Nephron (organoid): ENCODE data around the gene WDR26.

Experiments
- H3K27ac Mint-ChIP-seq, 3 experiments: 2 replicates each; pipeline ENCODE4 v1.8.0; 2020; ENCODE audit warnings: mixed read lengths in 3 of 3, mild to moderate bottlenecking in 2 of 3, moderate library complexity in 1 of 3
- H3K27me3 Mint-ChIP-seq: 2 replicates; pipeline ENCODE4 v1.8.0; 2021; ENCODE audit warnings: low read depth, mild to moderate bottlenecking, moderate library complexity, mixed read lengths
- H3K36me3 Mint-ChIP-seq: 2 replicates; pipeline ENCODE4 v1.8.0; 2020; ENCODE audit warnings: low read depth, mixed read lengths
- H3K4me1 Mint-ChIP-seq: 2 replicates; pipeline ENCODE4 v1.8.0; 2020; ENCODE audit warnings: mixed read lengths
- H3K4me3 Mint-ChIP-seq, 3 experiments: 2 replicates each; pipeline ENCODE4 v1.8.0; 2020; ENCODE audit warnings: mild to moderate bottlenecking in 3 of 3, mixed read lengths in 3 of 3, moderate library complexity in 2 of 3
- H3K9me3 Mint-ChIP-seq: 2 replicates; pipeline ENCODE4 v1.8.0; 2020; ENCODE audit warnings: mixed read lengths
- CTCF ChIP-seq, 3 experiments: fragments of 200-600 bp; sonication (generic); IDR thresholded peaks; one replicate each; pipeline ENCODE4 v1.5.0; 2021; ENCODE audit warnings: antibody characterized with exemption in 3 of 3; ENCODE audit not compliant: unreplicated experiment in 3 of 3

Gene WDR26

GRCh38 chr1:224408294-224408590 is 26.4 kb downstream of the WDR26 start:
- H3K27me3 Mint-ChIP-seq = no peaks in the 10 kb centered on the region
- no peak overlapping the region for H3K27ac Mint-ChIP-seq
- peaks cover 73% of the 10 kb centered on the region for H3K36me3 Mint-ChIP-seq
- no peak overlapping the region for H3K4me3 Mint-ChIP-seq
- TF ChIP-seq CTCF (IDR thresholded peaks at IDR 0.05; ENCODE audit: unreplicated experiment in 3 of 3) = no peak
- H3K4me1 Mint-ChIP-seq = no peaks in the 10 kb centered on the region
- no peaks in the 10 kb centered on the region for H3K9me3 Mint-ChIP-seq

DNA sequence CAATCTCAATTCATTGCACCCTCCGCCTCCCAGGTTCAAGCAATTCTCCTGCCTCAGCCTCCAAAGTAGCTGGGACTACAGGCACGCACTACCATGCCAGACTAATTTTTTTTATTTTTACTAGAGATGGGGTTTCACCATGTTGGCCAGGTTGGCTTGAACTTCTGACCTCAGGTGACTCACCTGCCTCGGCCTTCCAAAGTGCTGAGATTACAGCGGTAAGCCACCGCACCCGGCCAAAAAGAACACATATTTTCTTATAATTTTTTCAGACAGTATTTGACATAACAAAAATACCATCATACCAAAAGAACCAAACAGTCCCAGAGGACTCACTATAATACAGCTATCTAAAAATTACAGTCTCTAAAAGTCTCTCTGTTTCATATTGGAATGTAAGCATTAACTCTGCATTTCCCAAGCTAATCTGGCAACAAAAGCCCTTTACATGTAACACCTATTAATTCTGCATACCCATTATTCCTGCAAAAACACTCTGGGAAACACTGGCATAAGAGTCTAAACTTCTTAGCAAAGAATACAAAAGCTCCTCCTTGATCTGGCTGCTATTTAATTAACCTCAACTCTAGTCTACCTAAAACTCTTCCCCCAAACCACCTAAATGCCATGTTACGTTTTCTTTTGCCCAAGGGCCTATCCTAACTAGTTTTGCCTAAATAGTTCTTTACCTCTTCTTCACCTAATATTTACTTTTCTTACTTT is 26.9 kb downstream of the WDR26 start:
- Mint-ChIP-seq H3K36me3 (peaks cover 68% of the 10 kb centered on the region), H3K27me3 (no peaks in the 10 kb centered on the region), H3K9me3 (no peaks in the 10 kb centered on the region), H3K4me3 (no peak overlapping the region), H3K27ac (no peak overlapping the region), H3K4me1 (no peaks in the 10 kb centered on the region)
- TF ChIP-seq CTCF (IDR thresholded peaks at IDR 0.05; ENCODE audit: unreplicated experiment in 3 of 3) = no peak

GRCh38 chr1:224406216-224406615 is 28.4 kb downstream of the WDR26 start:
- H3K36me3 Mint-ChIP-seq = peaks cover 63% of the 10 kb centered on the region
- H3K4me1 Mint-ChIP-seq = no peaks in the 10 kb centered on the region
- TF ChIP-seq CTCF (IDR thresholded peaks at IDR 0.05; ENCODE audit: unreplicated experiment in 3 of 3) = no peak
- H3K27ac Mint-ChIP-seq = peak overlapping the region in 1 of 3 experiments; percentile 31
- no peak overlapping the region for H3K4me3 Mint-ChIP-seq
- no peaks in the 10 kb centered on the region for H3K27me3 Mint-ChIP-seq
- no peaks in the 10 kb centered on the region for H3K9me3 Mint-ChIP-seq

- no peak for TF ChIP-seq CTCF (IDR thresholded peaks at IDR 0.05; ENCODE audit: unreplicated experiment in 3 of 3)
Observed at GRCh38 chr1:224405604-224405970, 29.0 kb downstream of the WDR26 start.

GRCh38 chr1:224404916-224405603 is 29.5 kb downstream of the WDR26 start:
- Mint-ChIP-seq H3K36me3 (peaks cover 60% of the 10 kb centered on the region), H3K4me1 (no peaks in the 10 kb centered on the region), H3K9me3 (no peaks in the 10 kb centered on the region), H3K27me3 (no peaks in the 10 kb centered on the region), H3K4me3 (no peak overlapping the region), H3K27ac (no peak overlapping the region)
- no peak for TF ChIP-seq CTCF (IDR thresholded peaks at IDR 0.05; ENCODE audit: unreplicated experiment in 3 of 3)

More at GRCh38 chr1:224405604-224405970, 29.0 kb downstream of the WDR26 start:
- Mint-ChIP-seq H3K9me3 (no peaks in the 10 kb centered on the region), H3K4me1 (no peaks in the 10 kb centered on the region), H3K36me3 (peaks cover 64% of the 10 kb centered on the region), H3K4me3 (no peak overlapping the region), H3K27ac (peak overlapping the region in 1 of 3 experiments; percentile 31), H3K27me3 (no peaks in the 10 kb centered on the region)
